ENCODE results near the gene OR13C4.

Gene OR13C4

DNA sequence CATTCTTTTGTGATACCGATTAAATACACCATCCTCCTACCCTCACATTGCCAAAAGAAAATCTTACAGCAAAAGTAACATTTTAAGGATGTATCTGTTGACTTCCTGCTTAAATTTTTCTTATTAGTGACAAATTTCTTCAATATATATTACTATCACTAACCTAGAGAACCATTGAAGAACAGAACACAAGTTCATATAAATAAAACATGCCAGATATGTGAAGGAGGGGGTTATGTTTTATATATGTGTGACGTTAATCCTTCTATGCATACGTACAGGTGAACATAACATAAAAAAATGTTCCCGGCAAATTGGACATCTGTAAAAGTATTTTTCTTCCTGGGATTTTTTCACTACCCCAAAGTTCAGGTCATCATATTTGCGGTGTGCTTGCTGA, 23.0 kb downstream of the OR13C4 start, which contains the start of gene OR13F1:
Gene OR13F1, plus strand, starts transcription at position 301 of the 400 bp plus-strand sequence. Its CDS starts 0 bp downstream, at position 301.
- TF ChIP-seq CREB5 (CRISPR knock-in tag; IDR thresholded peaks at IDR 0.05; ENCODE audit: low read depth) (no peak), ISL1 (CRISPR knock-in tag; IDR thresholded peaks at IDR 0.05) (no peak), TCF4 (CRISPR knock-in tag; IDR thresholded peaks at IDR 0.05; ENCODE audit: borderline replicate concordance) (no peak), PPARA (CRISPR knock-in tag; IDR thresholded peaks at IDR 0.05; ENCODE audit: borderline replicate concordance) (no peak), CSDC2 (CRISPR knock-in tag; IDR thresholded peaks at IDR 0.05) (no peak), RARB (CRISPR knock-in tag; IDR thresholded peaks at IDR 0.05) (no peak), ZNF8 (CRISPR knock-in tag; IDR thresholded peaks at IDR 0.05) (no peak), CSRNP3 (CRISPR knock-in tag; IDR thresholded peaks at IDR 0.05) (no peak)
- TF ChIP-seq, protein P1, sequence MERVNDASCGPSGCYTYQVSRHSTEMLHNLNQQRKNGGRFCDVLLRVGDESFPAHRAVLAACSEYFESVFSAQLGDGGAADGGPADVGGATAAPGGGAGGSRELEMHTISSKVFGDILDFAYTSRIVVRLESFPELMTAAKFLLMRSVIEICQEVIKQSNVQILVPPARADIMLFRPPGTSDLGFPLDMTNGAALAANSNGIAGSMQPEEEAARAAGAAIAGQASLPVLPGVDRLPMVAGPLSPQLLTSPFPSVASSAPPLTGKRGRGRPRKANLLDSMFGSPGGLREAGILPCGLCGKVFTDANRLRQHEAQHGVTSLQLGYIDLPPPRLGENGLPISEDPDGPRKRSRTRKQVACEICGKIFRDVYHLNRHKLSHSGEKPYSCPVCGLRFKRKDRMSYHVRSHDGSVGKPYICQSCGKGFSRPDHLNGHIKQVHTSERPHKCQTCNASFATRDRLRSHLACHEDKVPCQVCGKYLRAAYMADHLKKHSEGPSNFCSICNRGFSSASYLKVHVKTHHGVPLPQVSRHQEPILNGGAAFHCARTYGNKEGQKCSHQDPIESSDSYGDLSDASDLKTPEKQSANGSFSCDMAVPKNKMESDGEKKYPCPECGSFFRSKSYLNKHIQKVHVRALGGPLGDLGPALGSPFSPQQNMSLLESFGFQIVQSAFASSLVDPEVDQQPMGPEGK (CRISPR knock-in tag; IDR thresholded peaks at IDR 0.05; ENCODE audit: borderline replicate concordance): no peak
- TF ChIP-seq, protein P2, sequence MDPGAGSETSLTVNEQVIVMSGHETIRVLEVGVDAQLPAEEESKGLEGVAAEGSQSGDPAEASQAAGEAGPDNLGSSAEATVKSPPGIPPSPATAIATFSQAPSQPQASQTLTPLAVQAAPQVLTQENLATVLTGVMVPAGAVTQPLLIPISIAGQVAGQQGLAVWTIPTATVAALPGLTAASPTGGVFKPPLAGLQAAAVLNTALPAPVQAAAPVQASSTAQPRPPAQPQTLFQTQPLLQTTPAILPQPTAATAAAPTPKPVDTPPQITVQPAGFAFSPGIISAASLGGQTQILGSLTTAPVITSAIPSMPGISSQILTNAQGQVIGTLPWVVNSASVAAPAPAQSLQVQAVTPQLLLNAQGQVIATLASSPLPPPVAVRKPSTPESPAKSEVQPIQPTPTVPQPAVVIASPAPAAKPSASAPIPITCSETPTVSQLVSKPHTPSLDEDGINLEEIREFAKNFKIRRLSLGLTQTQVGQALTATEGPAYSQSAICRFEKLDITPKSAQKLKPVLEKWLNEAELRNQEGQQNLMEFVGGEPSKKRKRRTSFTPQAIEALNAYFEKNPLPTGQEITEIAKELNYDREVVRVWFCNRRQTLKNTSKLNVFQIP (CRISPR knock-in tag; IDR thresholded peaks at IDR 0.05; ENCODE audit: borderline replicate concordance, low read depth): no peak

GRCh38 chr9:104503440-104503839, 23.6 kb downstream of the OR13C4 start:
- TF ChIP-seq SNAI2 (CRISPR knock-in tag; IDR thresholded peaks at IDR 0.05) (no peak), CSRNP3 (CRISPR knock-in tag; IDR thresholded peaks at IDR 0.05) (no peak), ARNTL (CRISPR knock-in tag; IDR thresholded peaks at IDR 0.05; ENCODE audit: borderline replicate concordance, low read depth) (no peak), ZNF565 (CRISPR knock-in tag; conservative IDR thresholded peaks at IDR 0.05; ENCODE audit: low read depth) (no peak), OSR1 (CRISPR knock-in tag; IDR thresholded peaks at IDR 0.05) (no peak), ZNF8 (CRISPR knock-in tag; IDR thresholded peaks at IDR 0.05) (no peak), CREB5 (CRISPR knock-in tag; IDR thresholded peaks at IDR 0.05; ENCODE audit: low read depth) (no peak), TCF4 (CRISPR knock-in tag; IDR thresholded peaks at IDR 0.05; ENCODE audit: borderline replicate concordance) (no peak), CSDC2 (CRISPR knock-in tag; IDR thresholded peaks at IDR 0.05) (no peak), ZFP3 (CRISPR knock-in tag; IDR thresholded peaks at IDR 0.05) (no peak), ZFP30 (CRISPR knock-in tag; IDR thresholded peaks at IDR 0.05) (no peak), ESRRG (CRISPR knock-in tag; IDR thresholded peaks at IDR 0.05) (no peak), BACH2 (CRISPR knock-in tag; IDR thresholded peaks at IDR 0.05; ENCODE audit: borderline replicate concordance) (no peak), RARB (CRISPR knock-in tag; IDR thresholded peaks at IDR 0.05) (no peak), ISL1 (CRISPR knock-in tag; IDR thresholded peaks at IDR 0.05) (no peak), TOX (CRISPR knock-in tag; IDR thresholded peaks at IDR 0.05; ENCODE audit: borderline replicate concordance) (no peak), GLIS3 (CRISPR knock-in tag; IDR thresholded peaks at IDR 0.05) (no peak), ZNF70 (CRISPR knock-in tag; IDR thresholded peaks at IDR 0.05) (no peak)
- TF ChIP-seq, protein P2 (CRISPR knock-in tag; IDR thresholded peaks at IDR 0.05; ENCODE audit: borderline replicate concordance, low read depth): no peak
- TF ChIP-seq, protein P3, sequence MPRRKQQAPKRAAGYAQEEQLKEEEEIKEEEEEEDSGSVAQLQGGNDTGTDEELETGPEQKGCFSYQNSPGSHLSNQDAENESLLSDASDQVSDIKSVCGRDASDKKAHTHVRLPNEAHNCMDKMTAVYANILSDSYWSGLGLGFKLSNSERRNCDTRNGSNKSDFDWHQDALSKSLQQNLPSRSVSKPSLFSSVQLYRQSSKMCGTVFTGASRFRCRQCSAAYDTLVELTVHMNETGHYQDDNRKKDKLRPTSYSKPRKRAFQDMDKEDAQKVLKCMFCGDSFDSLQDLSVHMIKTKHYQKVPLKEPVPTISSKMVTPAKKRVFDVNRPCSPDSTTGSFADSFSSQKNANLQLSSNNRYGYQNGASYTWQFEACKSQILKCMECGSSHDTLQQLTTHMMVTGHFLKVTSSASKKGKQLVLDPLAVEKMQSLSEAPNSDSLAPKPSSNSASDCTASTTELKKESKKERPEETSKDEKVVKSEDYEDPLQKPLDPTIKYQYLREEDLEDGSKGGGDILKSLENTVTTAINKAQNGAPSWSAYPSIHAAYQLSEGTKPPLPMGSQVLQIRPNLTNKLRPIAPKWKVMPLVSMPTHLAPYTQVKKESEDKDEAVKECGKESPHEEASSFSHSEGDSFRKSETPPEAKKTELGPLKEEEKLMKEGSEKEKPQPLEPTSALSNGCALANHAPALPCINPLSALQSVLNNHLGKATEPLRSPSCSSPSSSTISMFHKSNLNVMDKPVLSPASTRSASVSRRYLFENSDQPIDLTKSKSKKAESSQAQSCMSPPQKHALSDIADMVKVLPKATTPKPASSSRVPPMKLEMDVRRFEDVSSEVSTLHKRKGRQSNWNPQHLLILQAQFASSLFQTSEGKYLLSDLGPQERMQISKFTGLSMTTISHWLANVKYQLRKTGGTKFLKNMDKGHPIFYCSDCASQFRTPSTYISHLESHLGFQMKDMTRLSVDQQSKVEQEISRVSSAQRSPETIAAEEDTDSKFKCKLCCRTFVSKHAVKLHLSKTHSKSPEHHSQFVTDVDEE (CRISPR knock-in tag; IDR thresholded peaks at IDR 0.05): no peak
- no peak for ATAC-seq

More for the DNA sequence above, 23.0 kb downstream of the OR13C4 start, which contains the start of gene OR13F1:
- ATAC-seq: no peak

Measured in SK-N-SH treated with all-trans-retinoic acid at 6 μM for 48 hours (cell line).